Measurements from ENCODE around the gene SPP1. TPM values are rescaled to one million over a fixed set of nuclear protein-coding genes. Genes with fewer than 3 reads are reported as not detected.
A peak's percentile ranks its signal among the peaks of the same experiment; 100 is the strongest.
"Not testable (repeated sequence)": the region's sequence is repeated elsewhere in the genome, so short reads cannot be mapped to it uniquely, and the experiment has no call there.

SPP1 gene
- total and polyA plus RNA-seq, 5 donors from 2014 or later: 0.56 TPM; not detected in 4

DNA sequence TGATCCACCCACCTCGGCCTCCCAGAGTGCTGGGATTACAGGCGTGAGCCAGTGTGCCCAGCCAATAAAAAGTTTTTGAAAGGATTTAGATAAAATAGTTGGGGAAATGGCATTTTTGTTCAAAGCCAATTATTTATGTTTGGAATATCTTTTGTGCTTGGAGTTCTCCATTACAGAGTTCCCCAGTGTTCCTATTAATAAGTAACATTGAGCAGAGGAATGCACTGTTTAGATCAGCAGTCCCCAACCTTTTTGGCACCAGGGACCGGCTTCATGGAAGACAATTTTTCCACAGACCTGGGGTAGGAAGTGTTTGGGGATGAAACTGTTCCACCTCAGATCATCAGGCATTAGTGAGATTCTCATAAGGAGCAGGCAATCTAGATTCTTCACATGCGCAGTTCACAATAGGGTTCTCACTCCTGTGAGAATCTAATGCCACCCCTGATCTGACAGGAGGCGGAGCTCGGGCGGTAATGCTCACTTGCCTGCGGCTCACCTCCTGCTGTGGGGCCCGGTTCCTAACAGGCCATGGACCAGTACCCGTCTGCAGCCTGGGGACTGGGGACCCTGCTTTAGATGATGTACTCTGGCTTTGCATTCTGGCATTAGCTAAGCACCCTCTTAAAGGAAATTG lies 40.3 kb downstream of the SPP1 start:
- Histone ChIP-seq H3K4me1 (ENCODE audit: control insufficient read depth, insufficient read depth, low read length, poor library complexity, severe bottlenecking) (no peaks in the 10 kb centered on the region), H3K36me3 (ENCODE audit: control insufficient read depth, insufficient read depth, low read length) (no peaks in the 10 kb centered on the region), H3K27me3 (ENCODE audit: control insufficient read depth, insufficient read depth, low read length) (no peaks in the 10 kb centered on the region), H3K27ac (ENCODE audit: insufficient read depth, low read length, poor library complexity, severe bottlenecking) (no peak overlapping the region), H3K4me3 (ENCODE audit: low read depth, low read length) (no peak overlapping the region), H3K9me3 (ENCODE audit: control insufficient read depth in 2 of 2, low read length in 2 of 2) (no peaks in the 10 kb centered on the region)
- ATAC-seq (ENCODE audit: low read depth in 2 of 2) (no peak), DNase-seq (no peak)
- H3K9me3 Mint-ChIP-seq: peaks cover 0 to 2% (median 0%) of the 10 kb centered on the region in 7 donors
- peaks cover 25% of the 10 kb centered on the region for H3K36me3 Mint-ChIP-seq
- H3K27ac Mint-ChIP-seq: no peak overlapping the region
- no peaks in the 10 kb centered on the region for H3K27me3 Mint-ChIP-seq
- no peak overlapping the region for H3K4me3 Mint-ChIP-seq
- H3K4me1 Mint-ChIP-seq: peaks cover 8 to 58% (median 28%) of the 10 kb centered on the region in 4 donors

- no peaks in the 10 kb centered on the region for H3K27me3 Mint-ChIP-seq
- Histone ChIP-seq H3K4me3 (ENCODE audit: low read depth, low read length) (no peak overlapping the region), H3K4me1 (ENCODE audit: control insufficient read depth, insufficient read depth, low read length, poor library complexity, severe bottlenecking) (no peaks in the 10 kb centered on the region), H3K9me3 (ENCODE audit: control insufficient read depth in 2 of 2, low read length in 2 of 2) (no peaks in the 10 kb centered on the region), H3K27me3 (ENCODE audit: control insufficient read depth, insufficient read depth, low read length) (no peaks in the 10 kb centered on the region), H3K27ac (ENCODE audit: insufficient read depth, low read length, poor library complexity, severe bottlenecking) (no peak overlapping the region), H3K36me3 (ENCODE audit: control insufficient read depth, insufficient read depth, low read length) (no peaks in the 10 kb centered on the region)
- DNase-seq (no peak), ATAC-seq (ENCODE audit: low read depth in 2 of 2) (no peak)
- H3K4me1 Mint-ChIP-seq: peaks cover 0 to 39% (median 16%) of the 10 kb centered on the region in 4 donors
- no peak overlapping the region for H3K4me3 Mint-ChIP-seq
- peaks cover 0 to 2% (median 0%) of the 10 kb centered on the region in 7 donors for H3K9me3 Mint-ChIP-seq
- peaks cover 34% of the 10 kb centered on the region for H3K36me3 Mint-ChIP-seq
- H3K27ac Mint-ChIP-seq: no peak overlapping the region
These were observed 42.2 kb downstream of the SPP1 start for GRCh38 chr4:88017516-88018297.

DNA sequence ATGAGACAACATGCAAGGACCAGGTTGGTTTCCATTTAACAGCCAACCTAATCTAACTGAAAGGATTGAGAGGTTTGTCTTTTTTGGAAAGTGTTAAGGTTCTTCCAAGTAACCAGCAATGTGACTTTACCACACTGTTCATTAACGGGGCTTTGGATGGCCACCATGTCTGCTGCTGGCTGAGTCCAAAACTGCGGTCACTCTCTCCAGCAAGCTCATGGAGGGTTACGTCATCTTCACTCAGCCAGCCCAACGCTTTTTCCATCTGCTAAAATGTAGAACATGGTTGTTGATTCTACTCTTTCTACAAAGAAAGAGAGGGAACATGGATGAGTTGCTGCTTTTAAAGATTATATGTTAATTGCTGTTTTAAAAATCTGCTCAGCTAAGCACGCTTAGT lies 43.0 kb downstream of the SPP1 start:
- H3K4me3 Mint-ChIP-seq: no peak overlapping the region
- H3K27ac Mint-ChIP-seq: no peak overlapping the region
- Histone ChIP-seq H3K4me1 (ENCODE audit: control insufficient read depth, insufficient read depth, low read length, poor library complexity, severe bottlenecking) (no peaks in the 10 kb centered on the region), H3K36me3 (ENCODE audit: control insufficient read depth, insufficient read depth, low read length) (no peaks in the 10 kb centered on the region), H3K27ac (ENCODE audit: insufficient read depth, low read length, poor library complexity, severe bottlenecking) (no peak overlapping the region), H3K27me3 (ENCODE audit: control insufficient read depth, insufficient read depth, low read length) (no peaks in the 10 kb centered on the region), H3K4me3 (ENCODE audit: low read depth, low read length) (no peak overlapping the region), H3K9me3 (ENCODE audit: control insufficient read depth in 2 of 2, low read length in 2 of 2) (no peaks in the 10 kb centered on the region)
- H3K36me3 Mint-ChIP-seq: peaks cover 31% of the 10 kb centered on the region
- H3K4me1 Mint-ChIP-seq: peaks cover 0 to 32% (median 15%) of the 10 kb centered on the region in 4 donors
- DNase-seq (no peak), ATAC-seq (ENCODE audit: low read depth in 2 of 2) (no peak)
- no peaks in the 10 kb centered on the region for H3K27me3 Mint-ChIP-seq
- peaks cover 0 to 2% (median 0%) of the 10 kb centered on the region in 7 donors for H3K9me3 Mint-ChIP-seq

DNA sequence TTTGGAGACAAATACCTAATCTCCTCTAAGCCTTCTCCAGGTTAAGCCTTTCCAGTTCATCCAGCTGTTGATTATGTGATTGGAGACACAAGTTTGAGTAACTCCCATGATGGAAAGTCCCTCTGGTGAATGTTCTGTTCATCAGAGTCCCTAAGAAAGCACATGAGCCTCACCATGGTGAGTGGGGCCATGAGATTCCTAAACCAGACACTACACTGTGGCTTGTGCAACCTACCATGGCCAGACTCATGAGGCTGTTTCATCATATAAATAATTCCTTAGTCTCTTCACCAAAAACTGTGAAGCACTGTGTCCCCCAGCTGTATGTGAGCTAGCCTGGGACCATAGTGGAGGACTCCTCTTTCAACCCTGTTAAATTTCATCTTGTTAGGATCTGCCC lies 46.3 kb downstream of the SPP1 start:
- Histone ChIP-seq H3K4me3 (ENCODE audit: low read depth, low read length) (no peak overlapping the region), H3K27ac (ENCODE audit: insufficient read depth, low read length, poor library complexity, severe bottlenecking) (no peak overlapping the region), H3K36me3 (ENCODE audit: control insufficient read depth, insufficient read depth, low read length) (no peaks in the 10 kb centered on the region), H3K4me1 (ENCODE audit: control insufficient read depth, insufficient read depth, low read length, poor library complexity, severe bottlenecking) (no peaks in the 10 kb centered on the region), H3K9me3 (ENCODE audit: control insufficient read depth in 2 of 2, low read length in 2 of 2) (peaks cover 5 to 7% of the 10 kb centered on the region in 2 experiments), H3K27me3 (ENCODE audit: control insufficient read depth, insufficient read depth, low read length) (no peaks in the 10 kb centered on the region)
- Mint-ChIP-seq H3K27ac (no peak overlapping the region), H3K36me3 (peaks cover 23% of the 10 kb centered on the region), H3K4me3 (no peak overlapping the region), H3K9me3 (peaks cover 0 to 9% (median 9%) of the 10 kb centered on the region in 7 donors), H3K4me1 (peaks cover 0 to 11% (median 5%) of the 10 kb centered on the region in 4 donors), H3K27me3 (no peaks in the 10 kb centered on the region)
- DNase-seq (no peak), ATAC-seq (ENCODE audit: low read depth in 2 of 2) (no peak)

- H3K27ac ChIP-seq (ENCODE audit: insufficient read depth, low read length, poor library complexity, severe bottlenecking): no peak overlapping the region
- Mint-ChIP-seq H3K27ac (no peak overlapping the region), H3K4me1 (peaks cover 0 to 11% (median 5%) of the 10 kb centered on the region in 4 donors), H3K9me3 (peaks cover 0 to 9% (median 9%) of the 10 kb centered on the region in 7 donors), H3K27me3 (no peaks in the 10 kb centered on the region), H3K4me3 (no peak overlapping the region), H3K36me3 (peaks cover 25% of the 10 kb centered on the region)
- no peaks in the 10 kb centered on the region for H3K27me3 ChIP-seq (ENCODE audit: control insufficient read depth, insufficient read depth, low read length)
- ATAC-seq (ENCODE audit: low read depth in 2 of 2) (no peak), DNase-seq (no peak)
- no peaks in the 10 kb centered on the region for H3K36me3 ChIP-seq (ENCODE audit: control insufficient read depth, insufficient read depth, low read length)
- H3K4me1 ChIP-seq (ENCODE audit: control insufficient read depth, insufficient read depth, low read length, poor library complexity, severe bottlenecking): no peaks in the 10 kb centered on the region
- H3K9me3 ChIP-seq (ENCODE audit: control insufficient read depth in 2 of 2, low read length in 2 of 2): peaks cover 5 to 7% of the 10 kb centered on the region in 2 experiments
- H3K4me3 ChIP-seq (ENCODE audit: low read depth, low read length): no peak overlapping the region
These were observed 46.8 kb downstream of the SPP1 start for GRCh38 chr4:88022289-88022688.

DNA sequence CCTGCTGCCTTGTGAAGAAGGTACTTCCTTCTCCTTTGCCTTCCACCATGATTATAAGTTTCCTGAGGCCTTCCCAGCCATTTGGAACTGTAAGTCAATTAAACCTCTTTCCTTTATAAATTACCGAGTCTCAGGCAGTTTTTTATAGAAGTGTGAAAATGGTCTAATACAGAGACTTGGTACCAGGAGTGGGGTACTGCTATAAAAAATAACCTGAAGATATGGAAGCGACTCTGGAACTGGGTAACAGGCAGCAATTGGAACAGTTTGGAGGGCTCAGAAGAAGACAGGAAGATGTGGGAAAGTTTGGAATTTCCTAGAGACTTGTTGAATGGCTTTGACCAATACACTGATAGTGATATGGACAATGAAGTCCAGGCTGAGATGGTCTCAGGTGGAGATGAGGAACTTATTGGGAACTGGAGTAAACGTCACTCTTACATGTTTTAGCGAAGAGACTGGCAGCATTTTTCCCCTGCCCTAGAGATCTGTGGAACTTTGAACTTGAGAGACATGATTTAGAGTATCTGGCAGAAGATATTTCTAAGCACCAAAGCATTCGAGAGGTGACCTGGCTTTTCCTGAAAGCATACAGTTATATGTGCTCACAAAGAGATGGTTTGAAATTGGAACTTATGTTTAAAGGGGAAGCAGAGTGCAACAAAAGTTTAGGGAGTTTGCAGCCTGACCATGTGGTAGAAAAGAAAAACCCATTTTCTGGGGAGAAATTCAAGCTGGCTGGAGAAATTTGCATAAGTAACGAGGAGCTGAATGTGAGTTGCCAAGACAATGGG lies 50.6 kb downstream of the SPP1 start:
- H3K4me1 ChIP-seq (ENCODE audit: control insufficient read depth, insufficient read depth, low read length, poor library complexity, severe bottlenecking); DNase-seq; H3K4me3 ChIP-seq (ENCODE audit: low read depth, low read length); H3K4me3 Mint-ChIP-seq; H3K36me3 ChIP-seq (ENCODE audit: control insufficient read depth, insufficient read depth, low read length); H3K27me3 ChIP-seq (ENCODE audit: control insufficient read depth, insufficient read depth, low read length); H3K4me1 Mint-ChIP-seq; H3K27me3 Mint-ChIP-seq; H3K27ac Mint-ChIP-seq; H3K27ac ChIP-seq (ENCODE audit: insufficient read depth, low read length, poor library complexity, severe bottlenecking); H3K9me3 ChIP-seq (ENCODE audit: control insufficient read depth in 2 of 2, low read length in 2 of 2); ATAC-seq (ENCODE audit: low read depth in 2 of 2); H3K9me3 Mint-ChIP-seq: not testable (repeated sequence)
- H3K36me3 Mint-ChIP-seq: peaks cover 29% of the 10 kb centered on the region

GRCh38 chr4:88027611-88028608 lies 52.4 kb downstream of the SPP1 start:
- ATAC-seq (ENCODE audit: low read depth in 2 of 2): no peak
- Mint-ChIP-seq H3K9me3 (peaks cover 0 to 9% (median 9%) of the 10 kb centered on the region in 7 donors), H3K27me3 (no peaks in the 10 kb centered on the region), H3K27ac (peak overlapping the region in 2 of 3 donors; percentile 14 to 27), H3K4me1 (peaks cover 0 to 3% (median 0%) of the 10 kb centered on the region in 4 donors), H3K36me3 (peaks cover 21% of the 10 kb centered on the region), H3K4me3 (no peak overlapping the region)
- Histone ChIP-seq H3K27me3 (ENCODE audit: control insufficient read depth, insufficient read depth, low read length) (no peaks in the 10 kb centered on the region), H3K27ac (ENCODE audit: insufficient read depth, low read length, poor library complexity, severe bottlenecking) (no peak overlapping the region), H3K4me3 (ENCODE audit: low read depth, low read length) (no peak overlapping the region), H3K4me1 (ENCODE audit: control insufficient read depth, insufficient read depth, low read length, poor library complexity, severe bottlenecking) (no peaks in the 10 kb centered on the region), H3K36me3 (ENCODE audit: control insufficient read depth, insufficient read depth, low read length) (no peaks in the 10 kb centered on the region), H3K9me3 (ENCODE audit: control insufficient read depth in 2 of 2, low read length in 2 of 2) (peaks cover 5 to 7% of the 10 kb centered on the region in 2 experiments)
- no peak for DNase-seq

Measured in CD4-positive, CD25-positive, alpha-beta regulatory T cell (primary cell).